ENCODE data around the gene COQ8B. TPM values are rescaled to one million over a fixed set of nuclear protein-coding genes. Genes with fewer than 3 reads are reported as not detected.

The COQ8B gene
- total RNA-seq, 4 donors from 2014 or later = 40.2 to 58.7 (median 44.1) TPM

- WGBS, 2 donors = 90 to 94% methylated on average over 5 of the region's 5 CpGs
- intact Hi-C loops (cut with DNase I; ENCODE audit: low total_unique reads) = no loop called here
Measured at GRCh38 chr19:40695881-40696280, 20.8 kb downstream of the COQ8B start.

GRCh38 chr19:40693896-40694295 is 22.8 kb downstream of the COQ8B start:
- DNase-seq (ENCODE audit: low spot score in 2 of 2) = no peak
- no peak overlapping the region for H3K4me3 ChIP-seq (ENCODE audit: low read depth, poor library complexity, severe bottlenecking)
- TF ChIP-seq, protein P1, sequence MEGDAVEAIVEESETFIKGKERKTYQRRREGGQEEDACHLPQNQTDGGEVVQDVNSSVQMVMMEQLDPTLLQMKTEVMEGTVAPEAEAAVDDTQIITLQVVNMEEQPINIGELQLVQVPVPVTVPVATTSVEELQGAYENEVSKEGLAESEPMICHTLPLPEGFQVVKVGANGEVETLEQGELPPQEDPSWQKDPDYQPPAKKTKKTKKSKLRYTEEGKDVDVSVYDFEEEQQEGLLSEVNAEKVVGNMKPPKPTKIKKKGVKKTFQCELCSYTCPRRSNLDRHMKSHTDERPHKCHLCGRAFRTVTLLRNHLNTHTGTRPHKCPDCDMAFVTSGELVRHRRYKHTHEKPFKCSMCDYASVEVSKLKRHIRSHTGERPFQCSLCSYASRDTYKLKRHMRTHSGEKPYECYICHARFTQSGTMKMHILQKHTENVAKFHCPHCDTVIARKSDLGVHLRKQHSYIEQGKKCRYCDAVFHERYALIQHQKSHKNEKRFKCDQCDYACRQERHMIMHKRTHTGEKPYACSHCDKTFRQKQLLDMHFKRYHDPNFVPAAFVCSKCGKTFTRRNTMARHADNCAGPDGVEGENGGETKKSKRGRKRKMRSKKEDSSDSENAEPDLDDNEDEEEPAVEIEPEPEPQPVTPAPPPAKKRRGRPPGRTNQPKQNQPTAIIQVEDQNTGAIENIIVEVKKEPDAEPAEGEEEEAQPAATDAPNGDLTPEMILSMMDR (IDR thresholded peaks at IDR 0.05) = no peak
- TF ChIP-seq POLR2A (IDR thresholded peaks at IDR 0.05) = no peak
- WGBS, 2 donors = 92 to 94% methylated on average over 4 of the region's 4 CpGs
- intact Hi-C loops (cut with DNase I; ENCODE audit: low total_unique reads) = no loop called here

More at GRCh38 chr19:40695881-40696280, 20.8 kb downstream of the COQ8B start:
- H3K4me3 ChIP-seq (ENCODE audit: low read depth, poor library complexity, severe bottlenecking) = no peak overlapping the region
- no peak for DNase-seq (ENCODE audit: low spot score in 2 of 2)
- TF ChIP-seq POLR2A (IDR thresholded peaks at IDR 0.05) = no peak
- TF ChIP-seq, protein P1 (IDR thresholded peaks at IDR 0.05) = no peak

- TF ChIP-seq, protein P1 (IDR thresholded peaks at IDR 0.05) = no peak
- TF ChIP-seq POLR2A (IDR thresholded peaks at IDR 0.05) = no peak
- DNase-seq (ENCODE audit: low spot score in 2 of 2) = no peak
- WGBS, 2 donors = 90 to 91% methylated on average over 11 of the region's 11 CpGs
- intact Hi-C loops (cut with DNase I; ENCODE audit: low total_unique reads) = no loop called here
- H3K4me3 ChIP-seq (ENCODE audit: low read depth, poor library complexity, severe bottlenecking) = no peak overlapping the region
Measured at GRCh38 chr19:40693150-40693788, 23.4 kb downstream of the COQ8B start.

DNA sequence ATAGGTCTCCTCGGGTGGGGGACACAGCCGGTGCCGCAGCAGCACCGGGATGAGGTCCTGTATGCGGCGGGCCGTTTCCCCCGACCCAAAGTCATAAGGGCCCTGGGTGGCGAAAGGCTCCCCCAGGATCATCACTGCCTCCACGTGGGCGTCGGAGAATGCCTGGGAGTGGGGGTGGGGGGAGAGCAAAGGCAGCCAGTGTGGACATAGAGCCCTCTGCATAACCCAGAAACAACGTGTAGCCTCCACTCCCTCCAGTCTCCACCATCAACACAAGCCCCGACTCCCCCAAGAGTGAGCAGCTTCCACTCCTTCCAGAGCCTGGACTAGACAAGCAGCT is 24.5 kb downstream of the COQ8B start:
- no peak for DNase-seq (ENCODE audit: low spot score in 2 of 2)
- no peak overlapping the region for H3K4me3 ChIP-seq (ENCODE audit: low read depth, poor library complexity, severe bottlenecking)
- intact Hi-C loops (cut with DNase I; ENCODE audit: low total_unique reads) = no loop called here
- 80 to 81% methylated on average over 14 of the region's 14 CpGs for WGBS, 2 donors
- TF ChIP-seq, protein P1 (IDR thresholded peaks at IDR 0.05) = no peak
- TF ChIP-seq POLR2A (IDR thresholded peaks at IDR 0.05) = no peak

- intact Hi-C loops (cut with DNase I; ENCODE audit: low total_unique reads) = no loop called here
- no peak for DNase-seq (ENCODE audit: low spot score in 2 of 2)
- WGBS, 2 donors = 42 to 55% methylated on average over 21 to 24 of the region's 24 CpGs
- no peak for TF ChIP-seq POLR2A (IDR thresholded peaks at IDR 0.05)
- TF ChIP-seq, protein P1 (IDR thresholded peaks at IDR 0.05) = no peak
- no peak overlapping the region for H3K4me3 ChIP-seq (ENCODE audit: low read depth, poor library complexity, severe bottlenecking)
Measured at GRCh38 chr19:40691421-40692211, 25.1 kb downstream of the COQ8B start.

Data from lower leg skin (tissue), 4 donors.